NCI-H1436 (cell line): Measurements from ENCODE around the gene TIGD4.
A peak's percentile ranks its signal among the peaks of the same experiment; 100 is the strongest.
"Not testable (repeated sequence)": the region's sequence is repeated elsewhere in the genome, so short reads cannot be mapped to it uniquely, and the experiment has no call there.

Experiments used
- DNase-seq: peaks from one replicate; lab custom pipeline; 2025; lab: John Stamatoyannopoulos, UW

The TIGD4 gene

GRCh38 chr4:152780267-152780778, 793 bp upstream of the TIGD4 start:
- DNase-seq: no peak

- DNase-seq: peak; percentile 57
Measured at GRCh38 chr4:152778656-152779512, 646 bp downstream of the TIGD4 start.

- DNase-seq: no peak
Measured at GRCh38 chr4:152777488-152777887, 2.0 kb downstream of the TIGD4 start.

- DNase-seq: no peak
Measured at GRCh38 chr4:152776352-152776751, 3.2 kb downstream of the TIGD4 start.

- DNase-seq: no peak
Measured at GRCh38 chr4:152773953-152774352, 5.6 kb downstream of the TIGD4 start.

- no peak for DNase-seq
Measured at GRCh38 chr4:152773339-152773738, 6.2 kb downstream of the TIGD4 start.

- DNase-seq: no peak
Measured at GRCh38 chr4:152771741-152772533, 7.6 kb downstream of the TIGD4 start.

GRCh38 chr4:152765069-152765737, 14.3 kb downstream of the TIGD4 start:
- DNase-seq: not testable (repeated sequence)

- no peak for DNase-seq
Measured at GRCh38 chr4:152763796-152764195, 15.7 kb downstream of the TIGD4 start.

GRCh38 chr4:152748619-152749018, 30.9 kb downstream of the TIGD4 start:
- no peak for DNase-seq

- no peak for DNase-seq
Measured at GRCh38 chr4:152747444-152747843, 32.1 kb downstream of the TIGD4 start.

- DNase-seq: no peak
Measured at GRCh38 chr4:152738827-152739226, 40.7 kb downstream of the TIGD4 start.

- DNase-seq: no peak
Measured at GRCh38 chr4:152735906-152736305, 43.6 kb downstream of the TIGD4 start.

GRCh38 chr4:152735396-152735859, 44.1 kb downstream of the TIGD4 start:
- peak; percentile 33 for DNase-seq

- no peak for DNase-seq
Measured at GRCh38 chr4:152734699-152735050, 44.9 kb downstream of the TIGD4 start.

GRCh38 chr4:152734015-152734698, 45.4 kb downstream of the TIGD4 start:
- DNase-seq: no peak

- no peak for DNase-seq
Measured at GRCh38 chr4:152731997-152732396, 47.5 kb downstream of the TIGD4 start.

- DNase-seq: no peak
Measured at GRCh38 chr4:152729466-152729865, 50.1 kb downstream of the TIGD4 start.

- no peak for DNase-seq
Measured at GRCh38 chr4:152728343-152728742, 51.2 kb downstream of the TIGD4 start.

- DNase-seq: no peak
Measured at GRCh38 chr4:152727784-152728183, 51.7 kb downstream of the TIGD4 start.

GRCh38 chr4:152724494-152724893, 55.0 kb downstream of the TIGD4 start:
- no peak for DNase-seq

GRCh38 chr4:152723236-152723635, 56.3 kb downstream of the TIGD4 start:
- DNase-seq: no peak
